ENCODE results near the gene ALX1. TPM values are rescaled to one million over a fixed set of nuclear protein-coding genes. Genes with fewer than 3 reads are reported as not detected.

ALX1 gene
- total RNA-seq, 1 donor from 2014 or later, result 0.54 TPM

- Histone ChIP-seq H3K4me3 (ENCODE audit: low read depth, low read length) (no peak overlapping the region), H3K27me3 (ENCODE audit: control insufficient read depth, insufficient read depth, low read length) (no peaks in the 10 kb centered on the region), H3K36me3 (ENCODE audit: control insufficient read depth, insufficient read depth, low read length) (no peaks in the 10 kb centered on the region)
- no peak for DNase-seq (ENCODE audit: low read depth)
- TF ChIP-seq CTCF (IDR thresholded peaks at IDR 0.05; ENCODE audit: insufficient read depth, low read length, poor library complexity, severe bottlenecking), result no peak
Measured at GRCh38 chr12:85329913-85330312, 49.9 kb downstream of the ALX1 start.

- H3K27me3 ChIP-seq (ENCODE audit: control insufficient read depth, insufficient read depth, low read length), result no peaks in the 10 kb centered on the region
- no peak for DNase-seq (ENCODE audit: low read depth)
Measured at GRCh38 chr12:85348779-85349178, 68.8 kb downstream of the ALX1 start.

GRCh38 chr12:85350356-85350755 lies 70.3 kb downstream of the ALX1 start:
- no peak for DNase-seq (ENCODE audit: low read depth)
- Histone ChIP-seq H3K36me3 (ENCODE audit: control insufficient read depth, insufficient read depth, low read length) (no peaks in the 10 kb centered on the region), H3K27me3 (ENCODE audit: control insufficient read depth, insufficient read depth, low read length) (no peaks in the 10 kb centered on the region), H3K4me3 (ENCODE audit: low read depth, low read length) (no peak overlapping the region)
- TF ChIP-seq CTCF (IDR thresholded peaks at IDR 0.05; ENCODE audit: insufficient read depth, low read length, poor library complexity, severe bottlenecking), result no peak

More at GRCh38 chr12:85348779-85349178, 68.8 kb downstream of the ALX1 start:
- H3K4me3 ChIP-seq (ENCODE audit: low read depth, low read length), result no peak overlapping the region
- TF ChIP-seq CTCF (IDR thresholded peaks at IDR 0.05; ENCODE audit: insufficient read depth, low read length, poor library complexity, severe bottlenecking), result no peak
- no peaks in the 10 kb centered on the region for H3K36me3 ChIP-seq (ENCODE audit: control insufficient read depth, insufficient read depth, low read length)

Other genes with a start within 250 kb of the ALX1 start
- gene TSPAN19, start 243.9 kb upstream of the ALX1 start, total RNA-seq, result 0.92 TPM in 1 of 2 replicates, not detected in the other
- 2.3 and 3.1 TPM in 2 replicates for gene LRRIQ1, start 243.9 kb upstream of the ALX1 start, total RNA-seq